Sciatic nerve (tissue), 1 donor: ENCODE results near the gene MKKS. TPM values are rescaled to one million over a fixed set of nuclear protein-coding genes. Genes with fewer than 3 reads are reported as not detected.

Experiments used
- total RNA-seq: library from RNA; stranded (reverse); fragmentation: NEBNext Ultra II Directional; extraction: Animal tissue kit (Norgen Biotek cat#: 25700); gene quantifications from one replicate; pipeline ENCODE4 v1.2.1, GENCODE V29; 2021
- donor health status: DM: no; HTN: no; CAD: no.

MKKS gene
- total RNA-seq, 1 donor from 2014 or later = 15.0 TPM

Other genes starting within 250 kb of the MKKS start
- gene SNAP25, start 215.4 kb downstream of the MKKS start, total RNA-seq = 2.5 TPM
- 4.6 TPM for gene SLX4IP, start 1.1 kb upstream of the MKKS start, total RNA-seq
- 81.6 TPM for gene JAG1, start 239.8 kb upstream of the MKKS start, total RNA-seq